ENCODE results near the gene DCST2.

The DCST2 gene

GRCh38 chr1:155035936-155036335 is 2.4 kb upstream of the DCST2 start:
- no peak overlapping the region for H3K4me3 ChIP-seq (replicated peaks; ENCODE audit: low read depth, low read length)
- no peak for DNase-seq (ENCODE audit: extremely low read depth, low read depth)
- TF ChIP-seq CTCF (IDR thresholded peaks at IDR 0.05; ENCODE audit: low read depth, low read length, missing control alignments): no peak

GRCh38 chr1:155034318-155035208 is 982 bp upstream of the DCST2 start:
- H3K4me3 ChIP-seq (replicated peaks; ENCODE audit: low read depth, low read length): no peak overlapping the region
- TF ChIP-seq CTCF (IDR thresholded peaks at IDR 0.05; ENCODE audit: low read depth, low read length, missing control alignments): no peak
- no peak for DNase-seq (ENCODE audit: extremely low read depth, low read depth)

- no peak for TF ChIP-seq CTCF (IDR thresholded peaks at IDR 0.05; ENCODE audit: low read depth, low read length, missing control alignments)
- H3K4me3 ChIP-seq (replicated peaks; ENCODE audit: low read depth, low read length): no peak overlapping the region
- no peak for DNase-seq (ENCODE audit: extremely low read depth, low read depth)
Observed at GRCh38 chr1:155032886-155033285, 695 bp downstream of the DCST2 start.

GRCh38 chr1:155030899-155031298 is 2.7 kb downstream of the DCST2 start:
- H3K4me3 ChIP-seq (replicated peaks; ENCODE audit: low read depth, low read length): no peak overlapping the region
- DNase-seq (ENCODE audit: extremely low read depth, low read depth): no peak
- TF ChIP-seq CTCF (IDR thresholded peaks at IDR 0.05; ENCODE audit: low read depth, low read length, missing control alignments): no peak

- DNase-seq (ENCODE audit: extremely low read depth, low read depth): no peak
- H3K4me3 ChIP-seq (replicated peaks; ENCODE audit: low read depth, low read length): no peak overlapping the region
- TF ChIP-seq CTCF (IDR thresholded peaks at IDR 0.05; ENCODE audit: low read depth, low read length, missing control alignments): no peak
Observed at GRCh38 chr1:155030243-155030795, 3.3 kb downstream of the DCST2 start.

GRCh38 chr1:155029513-155030242 is 3.9 kb downstream of the DCST2 start:
- DNase-seq (ENCODE audit: extremely low read depth, low read depth): no peak
- no peak for TF ChIP-seq CTCF (IDR thresholded peaks at IDR 0.05; ENCODE audit: low read depth, low read length, missing control alignments)
- no peak overlapping the region for H3K4me3 ChIP-seq (replicated peaks; ENCODE audit: low read depth, low read length)
